Ovary (tissue), 3 donors: ENCODE measurements around the gene PMIS2.

Source experiments
- POLR2A ChIP-seq: fragments of 450-650 bp; IDR thresholded peaks from one replicate; pipeline ENCODE4 v1.6.1; 2017; ENCODE audit warnings: antibody characterized with exemption, mild to moderate bottlenecking, moderate library complexity
- TF ChIP-seq, protein P1 (sequence below), 3 donors: fragments of 450-650 bp in 2 of 3; fragments of 200-600 bp in 1 of 3; IDR thresholded peaks; one replicate each; pipeline versions ENCODE4 v1.5.1 to v1.8.0; 2016 to 2022; ENCODE audit warnings: antibody characterized with exemption in 3 of 3, mild to moderate bottlenecking in 1 of 3
- donor health status: DM: no; HTN: no; CAD: no.

DNA sequence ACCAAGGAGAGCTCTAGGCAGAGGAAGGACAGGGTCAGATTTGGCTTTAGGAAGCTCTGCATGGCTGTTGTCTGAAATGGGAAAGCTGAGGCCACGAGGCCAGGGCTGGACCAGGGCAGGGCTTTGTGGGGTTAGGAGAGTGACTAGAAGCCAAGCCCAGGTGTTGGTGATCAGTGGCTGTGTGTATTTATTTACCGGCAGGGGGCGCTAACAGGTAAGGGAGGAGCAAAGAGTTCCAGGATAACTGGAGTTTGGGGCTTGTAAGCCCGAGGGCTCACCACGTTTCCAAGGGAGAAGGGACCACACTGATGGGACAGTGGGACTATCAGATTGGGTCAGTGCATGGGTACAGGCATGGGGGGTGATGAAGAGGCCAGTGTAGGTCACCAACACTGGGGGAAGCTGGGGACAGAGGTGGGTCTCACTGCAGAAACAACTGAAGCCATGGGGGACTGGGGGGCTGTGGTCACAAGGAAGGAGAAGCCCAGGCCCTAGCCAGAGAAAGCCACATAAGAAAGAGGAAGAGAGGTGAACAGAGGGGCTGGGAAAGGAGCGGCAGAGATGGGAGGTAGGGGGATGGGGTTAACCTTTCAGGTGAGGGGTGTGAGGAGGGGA is 36.7 kb upstream of the PMIS2 start:
- TF ChIP-seq, protein P1, sequence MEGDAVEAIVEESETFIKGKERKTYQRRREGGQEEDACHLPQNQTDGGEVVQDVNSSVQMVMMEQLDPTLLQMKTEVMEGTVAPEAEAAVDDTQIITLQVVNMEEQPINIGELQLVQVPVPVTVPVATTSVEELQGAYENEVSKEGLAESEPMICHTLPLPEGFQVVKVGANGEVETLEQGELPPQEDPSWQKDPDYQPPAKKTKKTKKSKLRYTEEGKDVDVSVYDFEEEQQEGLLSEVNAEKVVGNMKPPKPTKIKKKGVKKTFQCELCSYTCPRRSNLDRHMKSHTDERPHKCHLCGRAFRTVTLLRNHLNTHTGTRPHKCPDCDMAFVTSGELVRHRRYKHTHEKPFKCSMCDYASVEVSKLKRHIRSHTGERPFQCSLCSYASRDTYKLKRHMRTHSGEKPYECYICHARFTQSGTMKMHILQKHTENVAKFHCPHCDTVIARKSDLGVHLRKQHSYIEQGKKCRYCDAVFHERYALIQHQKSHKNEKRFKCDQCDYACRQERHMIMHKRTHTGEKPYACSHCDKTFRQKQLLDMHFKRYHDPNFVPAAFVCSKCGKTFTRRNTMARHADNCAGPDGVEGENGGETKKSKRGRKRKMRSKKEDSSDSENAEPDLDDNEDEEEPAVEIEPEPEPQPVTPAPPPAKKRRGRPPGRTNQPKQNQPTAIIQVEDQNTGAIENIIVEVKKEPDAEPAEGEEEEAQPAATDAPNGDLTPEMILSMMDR (IDR thresholded peaks at IDR 0.05): peak; percentile 36 to 68 (median 53)
- TF ChIP-seq POLR2A: no peak
